GM12878 (cell line): Measurements from ENCODE around the gene SUSD5. TPM values are rescaled to one million over a fixed set of nuclear protein-coding genes. Genes with fewer than 3 reads are reported as not detected.

Experiments used
- ATAC-seq: fragments of 200-7000 bp; cut with Tn5 transposase; 3 replicates; pipeline ENCODE4 v1.9.1; 2020; ENCODE audit warnings: mild to moderate bottlenecking, moderate library complexity
- BruUV-seq: library from RNA; stranded (reverse); fragments of 400-500 nt; replicated peaks from 2 replicates; lab custom pipeline; 2021; lab: Mats Ljungman, UMichigan
- CTCF ChIA-PET: fragments of 300-600 bp; sonication (Branson Sonifier 250); formaldehyde crosslinking; extraction: SDS; loops from one replicate; lab custom pipeline; 2021; ENCODE audit warnings: inconsistent platforms; lab: Yijun Ruan, JAX
- POLR2A ChIA-PET: fragments of 350-600 bp; formaldehyde crosslinking; extraction: SDS; loops from one replicate; lab custom pipeline; 2021; ENCODE audit warnings: inconsistent platforms; lab: Charles Lee
- RAD21 ChIA-PET: fragments of 300-600 bp; sonication (Branson Sonifier 250); formaldehyde crosslinking; loops from one replicate; lab custom pipeline; 2023; ENCODE audit warnings: antibody characterized with exemption; ENCODE audit not compliant: unreplicated experiment; lab: Charles Lee
- SMC1A ChIA-PET: fragments of 300-600 bp; sonication (Branson Sonifier 250); formaldehyde crosslinking; loops from one replicate; lab custom pipeline; 2023; ENCODE audit not compliant: unreplicated experiment, uncharacterized antibody; lab: Charles Lee
- DNase-seq: peaks from one replicate; pipeline ENCODE4 v3.0.0-alpha.2; 2011; ENCODE audit warnings: low read depth, low spot score
- FAIRE-seq: peaks from 3 replicates; lab custom pipeline; 2011; peaks lifted over from hg19 to GRCh38; lab: Jason Lieb, UNC
- H2AFZ ChIP-seq: 2 replicates; pipeline ENCODE4 v1.6.0; 2011; ENCODE audit warnings: low read depth, low read length, control low read depth; ENCODE audit not compliant: control insufficient read depth
- H3K27ac ChIP-seq: 2 replicates; pipeline ENCODE4 v1.5.1; 2011; ENCODE audit warnings: control low read depth; ENCODE audit not compliant: control insufficient read depth, insufficient read depth
- H3K27me3 ChIP-seq, 2 experiments: replicated peaks in 1 of 2; 2 replicates each; pipeline versions ENCODE4 v1.6.0 to v1.6.1; 2011; ENCODE audit warnings: low read length in 1 of 2; ENCODE audit not compliant: control insufficient read depth in 2 of 2, insufficient read depth in 2 of 2
- H3K36me3 ChIP-seq, 2 experiments: 2 replicates each; pipeline ENCODE4 v1.5.1; 2011; ENCODE audit warnings: low read length in 1 of 2; ENCODE audit not compliant: control insufficient read depth in 2 of 2, insufficient read depth in 2 of 2
- H3K4me1 ChIP-seq: 2 replicates; pipeline ENCODE4 v1.6.1; 2011; ENCODE audit warnings: mild to moderate bottlenecking, low read length, moderate library complexity, mixed read lengths; ENCODE audit not compliant: control insufficient read depth, insufficient read depth
- H3K4me2 ChIP-seq: 2 replicates; pipeline ENCODE4 v1.6.0; 2011; ENCODE audit warnings: control low read depth; ENCODE audit not compliant: control insufficient read depth, insufficient read depth
- H3K4me3 ChIP-seq: fragments of 200-600 bp; sonication (generic); 2 replicates; pipeline ENCODE4 v1.5.1; 2016
- H3K79me2 ChIP-seq: 2 replicates; pipeline ENCODE4 v1.6.0; 2011; ENCODE audit warnings: low read length; ENCODE audit not compliant: control insufficient read depth, insufficient read depth
- H3K9ac ChIP-seq: 2 replicates; pipeline ENCODE4 v1.8.0; 2011; ENCODE audit warnings: low read length, control low read depth, mixed read lengths; ENCODE audit not compliant: control insufficient read depth, insufficient read depth
- H3K9me3 ChIP-seq: replicated peaks from 3 replicates; pipeline ENCODE4 v1.5.1; 2011; ENCODE audit warnings: mild to moderate bottlenecking, low read length; ENCODE audit not compliant: control insufficient read depth, insufficient read depth
- H4K20me1 ChIP-seq: 2 replicates; pipeline ENCODE4 v1.6.0; 2011; ENCODE audit not compliant: control insufficient read depth, insufficient read depth
- ASH2L ChIP-seq: fragments of 300-600, 200-600 bp; sonication (generic); IDR thresholded peaks from 2 replicates; pipeline ENCODE4 v1.6.1; 2017; ENCODE audit warnings: low read depth, mild to moderate bottlenecking, borderline replicate concordance
- CEBPZ ChIP-seq: fragments of 150-350 bp; IDR thresholded peaks from 2 replicates; pipeline ENCODE4 v1.6.1; 2016; ENCODE audit warnings: low read depth, low read length
- CREM ChIP-seq: IDR thresholded peaks from 2 replicates; pipeline ENCODE4 v1.6.1; 2014; ENCODE audit warnings: antibody characterized with exemption, low read depth
- DPF2 ChIP-seq: fragments of 450-650 bp; IDR thresholded peaks from 2 replicates; pipeline ENCODE4 v1.6.1; 2017; ENCODE audit warnings: mild to moderate bottlenecking
- EZH2 ChIP-seq: IDR thresholded peaks from 2 replicates; pipeline ENCODE4 v1.6.1; 2012; ENCODE audit warnings: low read depth, mild to moderate bottlenecking, control low read depth, inconsistent platforms, low read length, borderline replicate concordance; ENCODE audit not compliant: control insufficient read depth
- MYC ChIP-seq: IDR thresholded peaks from 2 replicates; pipeline ENCODE4 v1.6.1; 2011; ENCODE audit warnings: mild to moderate bottlenecking, low read length, moderate library complexity, inconsistent platforms; ENCODE audit not compliant: insufficient read depth, insufficient replicate concordance, insufficient read length, severe bottlenecking
- RFX5 ChIP-seq: IDR thresholded peaks from 2 replicates; pipeline ENCODE4 v1.6.1; 2011; ENCODE audit warnings: low read depth, low read length, improper control_type of control experiment
- TCF7 ChIP-seq: IDR thresholded peaks from 2 replicates; pipeline ENCODE4 v1.6.1; 2014; ENCODE audit warnings: antibody characterized with exemption, borderline replicate concordance
- ZNF207 ChIP-seq: fragments of 450-650 bp; IDR thresholded peaks from 2 replicates; pipeline ENCODE4 v1.6.1; 2014; ENCODE audit warnings: antibody characterized with exemption, mild to moderate bottlenecking, borderline replicate concordance
- ZNF217 ChIP-seq: fragments of 450-650 bp; IDR thresholded peaks from 2 replicates; pipeline ENCODE4 v1.6.1; 2017; ENCODE audit warnings: antibody characterized with exemption, mild to moderate bottlenecking
- WGBS: methylation state at CpG from one replicate; pipeline ENCODE4 v1.1.6; 2016; ENCODE audit warnings: low lambda C conversion rate; ENCODE audit not compliant: insufficient replicate concordance, insufficient coverage; ENCODE audit errors: missing lambda C conversion rate; 5-methylcytosine and 5-hydroxymethylcytosine counted together
- in situ Hi-C: fragments of 300-500 bp; cut with MboI; formaldehyde crosslinking; loops from 9 replicates; pipeline ENCODE4 v1.14.3; 2018; ENCODE audit warnings: mixed read lengths
- intact Hi-C: fragments of 100-400 bp; cut with micrococcal nuclease; formaldehyde crosslinking; loops from one replicate; pipeline ENCODE4 v1.14.2; 2022; ENCODE audit not compliant: unreplicated experiment
- polyA plus RNA-seq, 11 experiments: library from polyadenylated mRNA; depleted of rRNA in 4 of 11; unstranded in 6 of 11; stranded (reverse) in 5 of 11; fragments of >200 nt; fragmentation: Nextera tagmentation in 4 of 11; fragmentation: Illumina TruSeq in 1 of 11; extraction: Ambion mirVana in 4 of 11; extraction: Trizol in 1 of 11; gene quantifications; 1 replicate in 1 of 11; 2 replicates in 10 of 11; pipeline versions ENCODE4 v1.2.1 to v1.2.3, GENCODE V29; 2011 to 2016; ENCODE audit warnings: inconsistent platforms in 2 of 11, missing spikeins in 2 of 11, low read depth in 1 of 11
- total RNA-seq, 4 experiments: library from RNA; depleted of rRNA in 3 of 4; stranded (reverse); fragments of >200 nt in 3 of 4; fragmentation: Illumina TruSeq in 1 of 4; extraction: Trizol in 1 of 4; gene quantifications; 2 replicates each; pipeline versions ENCODE4 v1.2.1 to v1.2.3, GENCODE V29; 2013 to 2021

SUSD5 gene
- total and polyA plus RNA-seq, 10 of the 15 experiments (the other 5 are each of a cell fraction or from before 2014, with no cell fraction given), result 0.01 to 0.05 (median 0.03) TPM; not detected in 4

DNA sequence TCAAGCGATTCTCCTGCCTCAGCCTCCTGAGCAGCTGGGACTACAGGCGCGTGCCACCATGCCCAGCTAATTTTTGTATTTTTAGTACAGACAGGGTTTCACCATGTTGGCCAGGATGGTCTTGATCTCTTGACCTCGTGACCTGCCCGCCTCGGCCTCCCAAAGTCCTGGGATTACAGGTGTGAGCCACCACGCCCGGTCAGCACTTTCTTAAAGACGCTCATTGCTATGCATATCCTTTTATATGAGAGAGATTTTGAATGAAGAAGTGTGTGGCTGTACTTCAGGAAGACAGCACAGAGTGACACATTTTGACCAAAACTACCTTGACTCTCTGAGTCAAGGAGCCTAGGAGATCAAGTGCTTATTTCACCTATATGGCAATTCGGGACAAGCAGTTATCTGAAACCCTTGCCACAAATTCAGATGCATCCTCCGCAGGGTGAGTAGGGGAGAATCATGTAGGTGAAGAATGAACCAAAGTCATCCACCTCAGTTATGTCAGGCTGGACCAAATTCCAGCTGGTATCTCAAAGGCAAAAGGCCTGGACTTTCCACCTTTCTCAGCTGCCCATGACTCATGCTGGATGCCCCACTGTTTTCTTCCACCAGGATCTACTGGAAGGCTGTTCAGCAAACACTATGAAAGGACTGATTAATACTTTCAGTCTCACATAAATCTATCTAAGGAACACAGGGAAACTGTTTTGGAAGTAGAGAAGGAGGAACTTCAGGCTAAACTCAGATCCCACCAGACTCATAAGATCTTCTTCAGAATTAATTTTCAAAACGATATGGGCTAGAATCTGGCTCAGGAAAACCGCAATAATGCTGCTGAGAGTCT is 31.9 kb downstream of the SUSD5 start:
- WGBS, result 75% methylated on average over 13 of the region's 13 CpGs
- ChIA-PET POLR2A (no interaction called here), RAD21 (no interaction called here), SMC1A (no interaction called here), CTCF (interaction anchor here (1.1 to 1.3 kb wide), 2 partner anchors 12 to 186 kb away, joined by 3 to 4 read pairs; no protein-coding TSS in a partner anchor)
- Histone ChIP-seq H3K27ac (no peak overlapping the region), H3K4me2 (no peak overlapping the region), H4K20me1 (no peaks in the 10 kb centered on the region), H3K36me3 (no peaks in the 10 kb centered on the region), H3K4me3 (no peak overlapping the region), H3K9me3 (no peaks in the 10 kb centered on the region), H3K27me3 (0 out of 4 replicates have a peak, but pooled peaks cover 0 to 3% of the 10 kb centered on the region in 2 experiments), H3K9ac (no peak overlapping the region), H2AFZ (no peak overlapping the region), H3K4me1 (no peaks in the 10 kb centered on the region), H3K79me2 (no peaks in the 10 kb centered on the region)
- no peak for TF ChIP-seq TCF7
- TF ChIP-seq MYC, result no peak
- no peak for TF ChIP-seq ZNF217
- TF ChIP-seq CEBPZ, result no peak
- no peak for TF ChIP-seq EZH2
- TF ChIP-seq CREM, result no peak
- TF ChIP-seq DPF2, result no peak
- no peak for TF ChIP-seq RFX5
- no peak for TF ChIP-seq ZNF207
- no peak for TF ChIP-seq ASH2L
- FAIRE-seq (no peak), DNase-seq (no peak), ATAC-seq (no peak)
- BruUV-seq, result no TSS peak
- intact Hi-C loops (no loop called here), in situ Hi-C loops (no loop called here)
